ENCODE data around the gene CCNO.
A peak's percentile ranks its signal among the peaks of the same experiment; 100 is the strongest.

Gene CCNO

DNA sequence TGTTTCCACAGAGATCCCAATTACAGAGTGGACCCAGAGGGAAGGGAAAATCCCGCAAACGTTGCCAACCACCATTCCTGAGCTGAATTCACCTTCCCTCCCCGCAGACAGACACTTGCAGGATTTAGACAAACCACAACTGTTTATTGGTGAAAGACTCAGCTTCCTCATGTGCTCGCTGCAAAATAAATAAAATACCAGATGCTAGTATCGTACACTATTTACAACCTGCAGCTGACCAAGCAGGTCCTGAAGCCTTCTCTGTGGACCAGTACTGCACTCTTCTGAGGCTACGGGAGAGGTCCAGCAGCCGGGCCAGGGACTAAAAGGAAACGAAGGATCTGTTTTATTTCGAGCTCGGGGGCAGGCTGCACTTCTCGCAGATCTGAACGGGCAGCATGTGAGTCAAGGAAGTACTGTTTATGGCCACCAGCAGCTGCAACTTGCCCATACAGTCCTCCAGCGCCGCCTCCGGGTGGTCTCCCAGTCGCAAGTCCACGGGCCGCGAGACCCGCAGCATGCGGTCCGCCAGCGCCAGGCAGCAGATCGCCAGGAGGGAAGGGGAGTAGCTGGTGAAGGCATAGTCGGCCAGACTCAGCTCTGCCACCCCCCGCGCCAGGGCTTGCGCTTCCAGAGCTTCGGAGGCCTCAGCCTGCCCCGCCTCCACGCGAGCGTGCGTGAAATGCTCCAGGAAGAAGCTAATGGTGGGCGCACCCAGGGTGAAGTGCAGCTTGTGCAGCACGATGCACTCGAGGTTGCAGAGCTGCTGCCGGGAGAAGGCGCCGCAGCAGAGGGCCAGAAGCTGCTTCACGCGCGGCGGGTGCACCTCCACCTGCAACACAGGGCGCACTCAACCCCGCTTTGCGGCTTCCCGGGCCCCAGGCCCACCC lies 2.1 kb downstream of the CCNO start:
- Histone ChIP-seq H3K9me3 (ENCODE audit: control insufficient read depth, low read depth, low read length) (no peaks in the 10 kb centered on the region), H3K27me3 (ENCODE audit: control insufficient read depth, insufficient read depth, low read length) (peaks cover 100% of the 10 kb centered on the region)

DNA sequence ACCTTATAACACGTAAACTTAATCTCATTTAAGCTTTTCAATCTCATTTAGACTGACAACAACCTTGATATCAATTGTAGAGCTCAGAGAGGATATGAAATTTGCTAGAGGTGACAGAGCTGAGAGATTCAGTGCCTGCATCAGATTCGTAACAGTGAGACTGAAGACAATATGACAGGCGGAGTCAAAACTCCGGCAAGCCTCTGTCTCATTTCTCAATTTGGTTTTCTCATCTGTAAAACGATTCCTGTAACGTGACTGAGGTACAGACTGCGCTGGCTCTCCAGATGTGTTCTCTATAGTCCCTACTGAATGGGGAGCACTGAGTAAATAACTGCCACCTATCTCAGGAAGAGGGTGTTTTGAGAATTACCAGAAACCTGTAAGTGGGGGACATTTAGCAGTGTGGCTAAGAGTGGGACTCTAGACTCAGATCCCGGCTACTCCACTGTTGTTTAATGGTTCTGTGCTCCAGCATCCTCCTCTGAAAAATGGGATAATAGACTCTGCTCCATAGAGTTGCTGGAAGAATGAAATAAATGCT lies 3.2 kb downstream of the CCNO start:
- H3K36me3 ChIP-seq (ENCODE audit: control insufficient read depth, low read depth, low read length) = no peaks in the 10 kb centered on the region
- H3K27ac ChIP-seq (ENCODE audit: low read length) = no peak overlapping the region
- peaks cover 100% of the 10 kb centered on the region for H3K27me3 ChIP-seq (ENCODE audit: control insufficient read depth, insufficient read depth, low read length)
- no peak overlapping the region for H3K4me3 ChIP-seq (ENCODE audit: low read length)
- no peak overlapping the region for H3K9ac ChIP-seq (ENCODE audit: low read length)
- H3K9me3 ChIP-seq (ENCODE audit: control insufficient read depth, low read depth, low read length) = no peaks in the 10 kb centered on the region
- H3K4me1 ChIP-seq (ENCODE audit: control insufficient read depth, low read depth, low read length) = peaks cover 13% of the 10 kb centered on the region

More for the DNA sequence above, 2.1 kb downstream of the CCNO start:
- H3K9ac ChIP-seq (ENCODE audit: low read length) = no peak overlapping the region
- no peak overlapping the region for H3K27ac ChIP-seq (ENCODE audit: low read length)
- peak overlapping the region; percentile 11 for H3K4me3 ChIP-seq (ENCODE audit: low read length)
- H3K4me1 ChIP-seq (ENCODE audit: control insufficient read depth, low read depth, low read length) = peaks cover 13% of the 10 kb centered on the region
- H3K36me3 ChIP-seq (ENCODE audit: control insufficient read depth, low read depth, low read length) = no peaks in the 10 kb centered on the region

- H3K9me3 ChIP-seq (ENCODE audit: control insufficient read depth, low read depth, low read length) = no peaks in the 10 kb centered on the region
- H3K9ac ChIP-seq (ENCODE audit: low read length) = no peak overlapping the region
- no peaks in the 10 kb centered on the region for H3K36me3 ChIP-seq (ENCODE audit: control insufficient read depth, low read depth, low read length)
- H3K4me1 ChIP-seq (ENCODE audit: control insufficient read depth, low read depth, low read length) = peaks cover 13% of the 10 kb centered on the region
- peak overlapping the region; percentile 48 for H3K4me3 ChIP-seq (ENCODE audit: low read length)
- H3K27ac ChIP-seq (ENCODE audit: low read length) = no peak overlapping the region
- H3K27me3 ChIP-seq (ENCODE audit: control insufficient read depth, insufficient read depth, low read length) = peaks cover 100% of the 10 kb centered on the region
These were observed 5.6 kb downstream of the CCNO start for GRCh38 chr5:55227664-55228430.

- H3K27ac ChIP-seq (ENCODE audit: low read length) = no peak within 1 kb of the TSS
- H3K9me3 ChIP-seq (ENCODE audit: control insufficient read depth, low read depth, low read length) = no peaks in the 10 kb centered on the region
- H3K36me3 ChIP-seq (ENCODE audit: control insufficient read depth, low read depth, low read length) = no peaks in the 10 kb centered on the region
- peak within 1 kb of the TSS; percentile 48 for H3K4me3 ChIP-seq (ENCODE audit: low read length)
- H3K9ac ChIP-seq (ENCODE audit: low read length) = no peak within 1 kb of the TSS
- peaks cover 100% of the 10 kb centered on the region for H3K27me3 ChIP-seq (ENCODE audit: control insufficient read depth, insufficient read depth, low read length)
- H3K4me1 ChIP-seq (ENCODE audit: control insufficient read depth, low read depth, low read length) = peaks cover 19% of the 10 kb centered on the region
These were observed 6.3 kb downstream of the CCNO start, which contains the start of gene MCIDAS for GRCh38 chr5:55226934-55227663. Gene MCIDAS, minus strand, starts transcription at chr5:55227315. Its CDS starts 177 bp downstream, at chr5:55227138.

DNA sequence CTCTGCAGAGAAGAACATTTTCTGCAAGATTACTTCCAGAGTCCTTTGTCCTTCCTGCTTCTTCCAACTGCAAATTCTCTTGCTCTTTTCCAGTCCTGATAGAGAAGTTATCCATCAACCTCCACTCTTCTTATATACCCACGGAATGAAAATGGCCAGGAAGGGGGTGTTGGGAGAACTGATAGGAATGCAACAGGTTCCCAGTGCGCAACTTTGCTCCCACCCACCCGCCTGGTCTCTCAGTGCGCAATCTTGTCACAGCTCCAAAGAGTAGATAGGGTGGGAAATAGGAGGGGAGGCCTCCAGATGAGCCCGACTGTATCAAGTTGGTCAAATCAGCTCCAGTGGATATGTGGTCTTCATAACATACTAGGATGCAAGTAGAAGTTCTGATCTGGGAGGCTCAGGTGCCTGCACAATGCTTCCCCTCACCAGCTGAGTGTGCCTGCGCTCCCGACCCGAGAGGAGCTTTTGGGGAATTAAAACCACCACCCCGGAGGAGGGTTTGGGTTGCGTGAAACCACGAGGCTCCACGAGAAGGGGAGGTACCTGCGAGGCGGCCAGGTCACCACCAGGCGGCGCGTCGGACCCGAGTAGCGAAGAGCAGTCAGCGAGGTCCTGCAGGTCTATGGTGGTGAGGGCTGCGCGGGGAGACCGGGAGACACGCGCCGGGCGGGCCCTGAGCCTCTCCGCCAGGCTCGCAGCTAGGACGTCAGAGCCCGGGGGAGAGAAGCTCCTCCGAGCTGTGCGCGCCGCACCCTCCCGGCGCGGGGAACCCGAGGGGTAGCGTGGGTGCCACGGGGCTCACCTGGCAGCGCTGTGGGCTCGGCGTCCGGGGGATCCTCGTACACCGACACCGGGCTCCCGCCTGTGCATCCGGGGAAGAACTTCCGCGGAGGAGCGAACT lies 7.1 kb downstream of the CCNO start:
- no peak overlapping the region for H3K9ac ChIP-seq (ENCODE audit: low read length)
- H3K36me3 ChIP-seq (ENCODE audit: control insufficient read depth, low read depth, low read length) = no peaks in the 10 kb centered on the region
- peaks cover 100% of the 10 kb centered on the region for H3K27me3 ChIP-seq (ENCODE audit: control insufficient read depth, insufficient read depth, low read length)
- no peak overlapping the region for H3K27ac ChIP-seq (ENCODE audit: low read length)
- H3K4me3 ChIP-seq (ENCODE audit: low read length) = peak overlapping the region; percentile 48
- H3K9me3 ChIP-seq (ENCODE audit: control insufficient read depth, low read depth, low read length) = no peaks in the 10 kb centered on the region
- peaks cover 15% of the 10 kb centered on the region for H3K4me1 ChIP-seq (ENCODE audit: control insufficient read depth, low read depth, low read length)

DNA sequence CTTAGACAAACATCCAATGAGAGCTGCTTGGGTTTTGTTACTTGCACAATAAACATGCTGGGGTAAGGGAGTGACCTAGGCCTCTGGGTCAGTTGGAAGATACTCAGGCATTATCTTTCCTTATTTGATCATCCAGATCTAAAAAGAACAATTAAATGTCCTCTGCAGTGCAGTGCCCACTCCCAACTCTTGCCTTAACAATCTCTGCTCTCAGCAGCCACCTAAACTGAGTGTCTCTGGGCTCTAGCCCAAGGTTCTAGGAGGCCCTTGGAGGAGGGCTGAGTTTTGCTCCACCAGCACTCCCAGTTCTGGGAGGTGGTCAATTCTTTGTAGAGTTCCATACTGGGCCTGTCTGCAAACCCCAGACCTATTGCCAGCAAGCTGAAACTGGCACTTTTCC lies 8.1 kb downstream of the CCNO start:
- H3K27me3 ChIP-seq (ENCODE audit: control insufficient read depth, insufficient read depth, low read length) = peaks cover 100% of the 10 kb centered on the region
- H3K9ac ChIP-seq (ENCODE audit: low read length) = no peak overlapping the region
- no peaks in the 10 kb centered on the region for H3K36me3 ChIP-seq (ENCODE audit: control insufficient read depth, low read depth, low read length)
- peaks cover 15% of the 10 kb centered on the region for H3K4me1 ChIP-seq (ENCODE audit: control insufficient read depth, low read depth, low read length)
- H3K27ac ChIP-seq (ENCODE audit: low read length) = no peak overlapping the region
- H3K4me3 ChIP-seq (ENCODE audit: low read length) = no peak overlapping the region
- no peaks in the 10 kb centered on the region for H3K9me3 ChIP-seq (ENCODE audit: control insufficient read depth, low read depth, low read length)

DNA sequence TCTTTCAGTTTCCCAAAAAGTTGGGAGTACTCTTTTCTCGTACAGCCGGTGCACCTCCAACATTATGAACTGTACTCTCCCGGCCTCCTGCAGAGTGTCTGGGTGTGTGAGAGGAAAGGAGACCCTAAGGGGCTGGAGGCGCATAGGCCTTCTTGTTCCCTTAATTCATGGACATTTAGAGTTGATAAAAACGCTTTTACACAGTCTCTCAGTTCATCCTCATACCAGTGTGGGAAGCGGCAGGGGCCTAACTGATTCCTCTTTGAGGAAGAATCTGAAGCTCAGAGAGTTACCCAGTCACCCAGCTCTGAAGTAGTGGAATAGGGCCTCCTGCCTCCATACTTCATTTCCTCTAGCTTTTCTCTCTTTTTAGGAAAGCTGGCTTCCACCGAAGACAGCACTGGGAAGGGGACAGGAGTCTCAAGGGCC lies 9.6 kb downstream of the CCNO start:
- H3K9ac ChIP-seq (ENCODE audit: low read length) = no peak overlapping the region
- H3K9me3 ChIP-seq (ENCODE audit: control insufficient read depth, low read depth, low read length) = no peaks in the 10 kb centered on the region
- peaks cover 22% of the 10 kb centered on the region for H3K4me1 ChIP-seq (ENCODE audit: control insufficient read depth, low read depth, low read length)
- H3K36me3 ChIP-seq (ENCODE audit: control insufficient read depth, low read depth, low read length) = no peaks in the 10 kb centered on the region
- H3K27me3 ChIP-seq (ENCODE audit: control insufficient read depth, insufficient read depth, low read length) = peaks cover 100% of the 10 kb centered on the region
- H3K27ac ChIP-seq (ENCODE audit: low read length) = no peak overlapping the region
- H3K4me3 ChIP-seq (ENCODE audit: low read length) = no peak overlapping the region

DNA sequence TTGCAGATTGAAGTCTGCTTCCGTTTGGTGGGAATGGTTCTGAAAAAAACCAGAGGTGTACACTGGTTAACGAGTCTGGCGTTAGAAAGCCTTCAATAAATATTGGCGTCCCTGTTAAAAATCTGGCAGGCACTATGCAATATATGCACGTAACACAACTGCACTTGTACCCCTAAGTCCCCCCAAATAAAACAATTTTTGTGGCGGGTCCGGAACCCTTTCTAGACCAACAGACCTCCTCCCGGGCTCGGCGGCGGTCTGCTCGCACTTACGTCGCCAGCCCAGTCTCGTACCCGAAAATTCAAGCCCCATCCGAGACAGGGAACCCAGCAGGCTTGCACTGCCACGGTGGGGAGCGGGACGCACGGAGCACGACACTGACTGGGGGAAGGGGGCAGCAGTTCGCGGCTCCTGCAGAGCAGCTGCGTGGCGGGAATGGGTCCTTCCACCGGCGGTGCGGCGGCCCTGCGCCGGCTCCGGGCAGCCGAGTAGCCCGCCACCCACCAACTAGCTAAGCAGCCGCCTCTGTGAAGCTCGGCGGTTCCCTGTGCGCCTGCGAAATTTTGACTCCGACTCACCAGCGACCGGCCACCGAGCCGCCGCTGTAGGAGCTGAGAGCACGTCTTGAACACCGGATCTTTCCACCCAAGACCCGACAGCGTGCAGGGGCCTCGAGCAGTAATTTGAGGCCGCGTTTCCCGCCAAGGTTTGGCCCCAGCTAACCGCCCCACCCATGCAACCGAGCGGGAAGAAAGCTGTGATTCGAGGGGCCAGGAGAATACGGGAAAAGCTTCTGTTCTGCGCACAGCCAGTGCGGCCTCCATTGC lies 10.2 kb downstream of the CCNO start:
- Histone ChIP-seq H3K9ac (ENCODE audit: low read length) (no peak overlapping the region), H3K9me3 (ENCODE audit: control insufficient read depth, low read depth, low read length) (no peaks in the 10 kb centered on the region), H3K36me3 (ENCODE audit: control insufficient read depth, low read depth, low read length) (no peaks in the 10 kb centered on the region), H3K27me3 (ENCODE audit: control insufficient read depth, insufficient read depth, low read length) (peaks cover 100% of the 10 kb centered on the region), H3K27ac (ENCODE audit: low read length) (no peak overlapping the region), H3K4me3 (ENCODE audit: low read length) (peak overlapping the region; percentile 32), H3K4me1 (ENCODE audit: control insufficient read depth, low read depth, low read length) (peaks cover 25% of the 10 kb centered on the region)

DNA sequence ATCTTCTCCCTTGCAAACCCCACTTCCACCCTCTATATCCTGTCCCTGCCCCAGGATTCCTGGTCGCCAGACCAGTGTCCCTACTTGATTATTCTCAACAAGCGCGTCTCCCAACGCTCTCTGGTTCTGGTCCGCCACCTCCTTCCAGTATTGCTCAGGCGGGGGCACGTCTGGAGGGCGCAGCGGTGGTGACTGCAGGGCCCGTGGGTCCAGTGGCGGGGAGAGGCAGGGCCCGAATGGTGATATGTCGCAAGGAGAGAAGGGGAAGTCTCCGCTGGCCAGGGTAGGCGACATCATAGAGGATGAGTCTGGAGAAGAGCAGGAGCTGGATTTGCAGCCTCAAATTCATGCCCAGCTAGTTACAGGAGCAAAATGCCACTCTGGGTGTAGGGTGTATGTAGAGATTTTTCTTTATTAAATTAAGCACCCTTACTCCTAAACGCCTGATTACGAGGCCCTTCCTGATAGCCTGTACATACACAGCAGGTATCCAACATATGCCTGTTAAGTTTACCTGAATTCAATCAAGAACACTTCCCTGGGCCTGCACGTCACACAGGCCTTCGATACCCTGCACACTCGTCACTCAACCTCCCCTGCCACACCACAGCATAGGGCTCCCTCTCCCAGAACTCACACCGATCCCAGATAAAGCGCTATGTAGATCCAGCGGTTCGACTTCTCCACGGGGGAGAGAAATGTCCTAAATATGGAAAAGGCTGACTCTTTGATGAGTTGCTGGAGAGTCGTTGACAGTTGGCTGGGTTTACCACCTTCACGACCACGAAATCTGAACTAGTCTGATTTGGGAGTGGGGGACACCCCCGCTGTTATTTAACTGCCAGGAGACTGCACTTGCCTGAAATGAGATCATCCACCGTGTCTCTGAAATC lies 11.1 kb downstream of the CCNO start:
- Histone ChIP-seq H3K36me3 (ENCODE audit: control insufficient read depth, low read depth, low read length) (no peaks in the 10 kb centered on the region), H3K27ac (ENCODE audit: low read length) (no peak overlapping the region), H3K27me3 (ENCODE audit: control insufficient read depth, insufficient read depth, low read length) (peaks cover 96% of the 10 kb centered on the region), H3K9ac (ENCODE audit: low read length) (no peak overlapping the region), H3K4me3 (ENCODE audit: low read length) (no peak overlapping the region), H3K9me3 (ENCODE audit: control insufficient read depth, low read depth, low read length) (no peaks in the 10 kb centered on the region), H3K4me1 (ENCODE audit: control insufficient read depth, low read depth, low read length) (peaks cover 19% of the 10 kb centered on the region)

Measured in iPS-18a (cell line).